Natural killer cell (primary cell): ENCODE data around the gene HYLS1. TPM values are rescaled to one million over a fixed set of nuclear protein-coding genes. Genes with fewer than 3 reads are reported as not detected.

Experiments
- ATAC-seq, 3 donors: fragments of 150-1000 bp in 2 of 3; fragments of 200-7000 bp in 1 of 3; cut with Tn5 transposase; 1 replicate in 1 of 3; 2 replicates in 2 of 3; pipeline ENCODE4 v1.10.0; 2021; ENCODE audit warnings: mild to moderate bottlenecking in 2 of 3, moderate library complexity in 2 of 3
- DNase-seq, 2 donors: peaks; one replicate each; pipeline versions ENCODE4 v3.0.0 to v3.0.0-alpha.2; 2013 to 2021; ENCODE audit warnings: mixed read lengths in 1 of 2
- H3K27ac ChIP-seq: one replicate; pipeline ENCODE4 v1.5.1; 2013; ENCODE audit warnings: mild to moderate bottlenecking, low read length
- H3K27me3 ChIP-seq: one replicate; pipeline ENCODE4 v1.6.1; 2013; ENCODE audit warnings: low read length; ENCODE audit not compliant: control insufficient read depth, insufficient read depth
- H3K36me3 ChIP-seq: one replicate; pipeline ENCODE4 v1.6.1; 2013; ENCODE audit warnings: low read length; ENCODE audit not compliant: control insufficient read depth, insufficient read depth
- H3K4me1 ChIP-seq: one replicate; pipeline ENCODE4 v1.6.1; 2013; ENCODE audit warnings: low read length; ENCODE audit not compliant: control insufficient read depth, insufficient read depth
- H3K4me3 ChIP-seq: one replicate; pipeline ENCODE4 v1.5.1; 2013; ENCODE audit warnings: low read length
- H3K9me3 ChIP-seq: one replicate; pipeline ENCODE4 v1.6.1; 2013; ENCODE audit warnings: low read length; ENCODE audit not compliant: control insufficient read depth, insufficient read depth
- H3K27ac Mint-ChIP-seq, 2 donors: one replicate each; pipeline ENCODE4 v1.8.0; 2022; ENCODE audit warnings: mild to moderate bottlenecking in 2 of 2, mixed read lengths in 2 of 2, moderate library complexity in 1 of 2
- H3K27me3 Mint-ChIP-seq, 2 donors: one replicate each; pipeline ENCODE4 v1.8.0; 2022; ENCODE audit warnings: low read depth in 2 of 2, mixed read lengths in 2 of 2
- H3K36me3 Mint-ChIP-seq: one replicate; pipeline ENCODE4 v1.8.0; 2022; ENCODE audit warnings: mixed read lengths
- H3K4me1 Mint-ChIP-seq, 2 donors: one replicate each; pipeline ENCODE4 v1.8.0; 2022; ENCODE audit warnings: mixed read lengths in 2 of 2
- H3K4me3 Mint-ChIP-seq: one replicate; pipeline ENCODE4 v1.8.0; 2022; ENCODE audit warnings: mild to moderate bottlenecking, moderate library complexity, mixed read lengths
- H3K9me3 Mint-ChIP-seq, 2 donors: one replicate each; pipeline ENCODE4 v1.8.0; 2022; ENCODE audit warnings: mixed read lengths in 2 of 2
- WGBS: methylation state at CpG from one replicate; pipeline ENCODE4 v1.1.7; 2013; ENCODE audit warnings: missing lambda C conversion rate; ENCODE audit not compliant: insufficient coverage; 5-methylcytosine and 5-hydroxymethylcytosine counted together
- intact Hi-C: fragments of 100-400 bp; cut with micrococcal nuclease; formaldehyde crosslinking; loops from one replicate; pipeline ENCODE4 v1.14.2; 2022
- total RNA-seq, 4 donors: library from RNA; stranded (reverse); fragments of 120-200 nt in 1 of 4; gene quantifications; one replicate each; pipeline versions ENCODE4 v1.2.3 to v1.2.4, GENCODE V29; 2013 to 2022
- TF ChIP-seq, protein P1 (sequence below): fragments of 200-600 bp; IDR thresholded peaks from one replicate; pipeline ENCODE4 v1.8.0; 2022; ENCODE audit warnings: antibody characterized with exemption

Gene HYLS1
- total RNA-seq, 3 donors from 2014 or later (not counting 1 experiment from before 2014, with no cell fraction given) = 4.4 to 6.8 (median 5.6) TPM

DNA sequence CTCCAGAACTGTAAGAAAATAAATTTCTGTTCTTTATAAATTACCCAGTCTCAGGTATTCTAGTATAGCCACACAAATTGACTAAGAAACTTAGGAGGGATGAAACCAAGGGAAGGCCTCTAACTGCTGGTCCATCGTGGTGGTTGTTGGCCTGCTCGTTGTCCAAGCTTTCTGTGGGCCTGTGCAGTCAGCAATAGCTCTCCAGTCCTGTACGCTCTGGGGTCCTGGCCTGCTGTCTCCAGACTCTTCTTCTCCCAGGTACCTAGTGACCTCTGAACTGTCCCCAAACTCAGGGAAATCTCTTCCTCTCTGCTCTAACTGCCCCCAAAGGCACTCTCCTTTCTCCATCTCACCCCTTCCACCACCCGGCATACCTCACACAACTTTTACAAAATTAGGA lies 52.7 kb downstream of the HYLS1 start:
- DNase-seq (no peak), ATAC-seq (no peak)
- WGBS = 89% methylated on average over 4 of the region's 4 CpGs
- H3K36me3 ChIP-seq = no peaks in the 10 kb centered on the region
- TF ChIP-seq, protein P1, sequence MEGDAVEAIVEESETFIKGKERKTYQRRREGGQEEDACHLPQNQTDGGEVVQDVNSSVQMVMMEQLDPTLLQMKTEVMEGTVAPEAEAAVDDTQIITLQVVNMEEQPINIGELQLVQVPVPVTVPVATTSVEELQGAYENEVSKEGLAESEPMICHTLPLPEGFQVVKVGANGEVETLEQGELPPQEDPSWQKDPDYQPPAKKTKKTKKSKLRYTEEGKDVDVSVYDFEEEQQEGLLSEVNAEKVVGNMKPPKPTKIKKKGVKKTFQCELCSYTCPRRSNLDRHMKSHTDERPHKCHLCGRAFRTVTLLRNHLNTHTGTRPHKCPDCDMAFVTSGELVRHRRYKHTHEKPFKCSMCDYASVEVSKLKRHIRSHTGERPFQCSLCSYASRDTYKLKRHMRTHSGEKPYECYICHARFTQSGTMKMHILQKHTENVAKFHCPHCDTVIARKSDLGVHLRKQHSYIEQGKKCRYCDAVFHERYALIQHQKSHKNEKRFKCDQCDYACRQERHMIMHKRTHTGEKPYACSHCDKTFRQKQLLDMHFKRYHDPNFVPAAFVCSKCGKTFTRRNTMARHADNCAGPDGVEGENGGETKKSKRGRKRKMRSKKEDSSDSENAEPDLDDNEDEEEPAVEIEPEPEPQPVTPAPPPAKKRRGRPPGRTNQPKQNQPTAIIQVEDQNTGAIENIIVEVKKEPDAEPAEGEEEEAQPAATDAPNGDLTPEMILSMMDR = no peak
- H3K4me1 ChIP-seq = no peaks in the 10 kb centered on the region
- Mint-ChIP-seq H3K36me3 (no peaks in the 10 kb centered on the region), H3K27me3 (peaks cover 7 to 10% of the 10 kb centered on the region in 2 donors), H3K9me3 (no peaks in the 10 kb centered on the region), H3K4me1 (peaks cover 6 to 11% of the 10 kb centered on the region in 2 donors), H3K4me3 (no peak overlapping the region), H3K27ac (no peak overlapping the region)
- no peaks in the 10 kb centered on the region for H3K9me3 ChIP-seq
- no peak overlapping the region for H3K27ac ChIP-seq
- intact Hi-C loops = no loop called here
- no peak overlapping the region for H3K4me3 ChIP-seq
- no peaks in the 10 kb centered on the region for H3K27me3 ChIP-seq

DNA sequence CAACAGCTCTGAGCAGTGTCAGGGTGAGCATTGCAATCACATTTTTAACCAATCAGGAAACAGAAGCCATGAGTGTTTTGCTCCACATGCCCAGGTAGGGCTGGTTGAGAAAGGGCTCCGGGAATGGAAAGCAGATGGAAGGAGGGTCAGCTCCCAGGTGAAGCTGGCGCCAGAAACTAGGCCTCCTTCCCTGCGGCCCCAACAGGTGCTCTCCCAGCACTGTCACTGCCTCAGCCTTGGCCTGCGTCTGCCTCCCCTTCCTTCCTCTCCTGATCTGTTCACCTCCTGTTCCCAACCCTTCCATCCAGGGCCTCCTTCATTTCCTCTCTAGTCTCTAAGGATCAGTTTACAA lies 53.8 kb downstream of the HYLS1 start:
- WGBS = 65% methylated on average over 4 of the region's 4 CpGs
- H3K36me3 Mint-ChIP-seq = no peaks in the 10 kb centered on the region
- intact Hi-C loops = no loop called here

DNA sequence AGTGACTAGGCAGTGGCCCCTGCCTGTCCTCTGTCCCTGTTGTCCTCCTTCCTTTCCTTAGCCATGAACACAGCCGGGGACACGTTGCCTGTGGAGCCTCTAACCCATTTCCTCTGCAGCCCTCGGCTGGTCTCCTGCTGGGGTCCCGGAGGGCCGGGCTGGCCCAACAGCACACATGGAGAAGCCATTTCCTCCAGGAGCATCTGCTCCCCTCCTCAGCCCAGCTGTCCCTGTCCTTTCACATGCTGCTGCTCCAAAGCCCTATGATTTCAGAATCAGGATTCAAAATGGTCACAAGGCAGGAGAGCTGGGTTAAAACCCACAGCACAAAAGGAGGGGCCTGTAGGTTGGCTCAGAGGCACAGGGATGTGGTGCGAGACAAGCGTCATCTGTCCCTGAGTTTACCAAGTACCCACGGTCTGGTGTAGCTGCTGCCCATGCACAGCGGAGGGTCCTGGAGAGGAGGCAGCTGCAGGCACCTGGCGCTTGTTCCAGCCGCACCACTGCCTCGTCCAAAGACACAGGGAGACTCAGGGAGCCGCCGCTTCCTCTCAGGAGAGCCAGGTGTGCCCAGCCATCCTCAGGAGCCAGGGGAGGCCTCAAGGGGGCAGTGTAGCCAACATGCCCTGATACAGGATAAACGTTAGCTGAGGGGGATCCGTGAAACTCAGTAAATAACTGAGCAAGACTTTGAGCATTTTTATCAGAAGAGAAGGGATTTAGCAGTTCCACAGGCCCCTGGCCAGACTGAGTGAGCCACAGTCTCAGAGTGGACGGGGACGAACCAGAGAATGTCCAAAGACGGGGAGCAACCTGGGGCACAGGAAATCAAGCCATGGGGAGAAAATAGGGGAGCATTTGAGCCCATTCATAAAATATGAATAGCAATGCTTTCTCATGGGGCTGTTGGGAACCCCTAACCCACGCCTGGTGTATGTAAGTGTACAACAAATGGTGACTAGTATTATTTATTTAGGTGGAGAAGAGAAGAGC lies 54.4 kb downstream of the HYLS1 start:
- no peak overlapping the region for H3K27ac Mint-ChIP-seq
- Histone ChIP-seq H3K4me3 (no peak overlapping the region), H3K27me3 (no peaks in the 10 kb centered on the region), H3K9me3 (no peaks in the 10 kb centered on the region), H3K4me1 (no peaks in the 10 kb centered on the region), H3K27ac (no peak overlapping the region), H3K36me3 (no peaks in the 10 kb centered on the region)
- H3K27me3 Mint-ChIP-seq = peaks cover 9 to 10% of the 10 kb centered on the region in 2 donors
- no peaks in the 10 kb centered on the region for H3K36me3 Mint-ChIP-seq
- TF ChIP-seq, protein P1 = no peak
- no peaks in the 10 kb centered on the region for H3K9me3 Mint-ChIP-seq
- peaks cover 6 to 11% of the 10 kb centered on the region in 2 donors for H3K4me1 Mint-ChIP-seq
- H3K4me3 Mint-ChIP-seq = no peak overlapping the region
- ATAC-seq = peak in 1 of 3 donors; percentile 45
- 31% methylated on average over 20 of the region's 20 CpGs for WGBS
- DNase-seq = peak in 1 of 2 donors; percentile 66
- intact Hi-C loops = no loop called here

More for the DNA sequence above, 53.8 kb downstream of the HYLS1 start:
- Mint-ChIP-seq H3K4me1 (peaks cover 6 to 11% of the 10 kb centered on the region in 2 donors), H3K27ac (no peak overlapping the region), H3K9me3 (no peaks in the 10 kb centered on the region), H3K4me3 (no peak overlapping the region), H3K27me3 (peaks cover 9 to 10% of the 10 kb centered on the region in 2 donors)
- no peak overlapping the region for H3K4me3 ChIP-seq
- DNase-seq (no peak), ATAC-seq (no peak)
- no peaks in the 10 kb centered on the region for H3K9me3 ChIP-seq
- no peak overlapping the region for H3K27ac ChIP-seq
- H3K36me3 ChIP-seq = no peaks in the 10 kb centered on the region
- no peaks in the 10 kb centered on the region for H3K4me1 ChIP-seq
- H3K27me3 ChIP-seq = no peaks in the 10 kb centered on the region
- TF ChIP-seq, protein P1 = no peak
